NCI-H524 (cell line): Measurements from ENCODE around the gene COL15A1.
A peak's percentile ranks its signal among the peaks of the same experiment; 100 is the strongest.

ENCODE experiments used
- DNase-seq, 2 experiments: peaks; one replicate each; lab custom pipeline; 2025; lab: John Stamatoyannopoulos, UW

COL15A1 gene

DNA sequence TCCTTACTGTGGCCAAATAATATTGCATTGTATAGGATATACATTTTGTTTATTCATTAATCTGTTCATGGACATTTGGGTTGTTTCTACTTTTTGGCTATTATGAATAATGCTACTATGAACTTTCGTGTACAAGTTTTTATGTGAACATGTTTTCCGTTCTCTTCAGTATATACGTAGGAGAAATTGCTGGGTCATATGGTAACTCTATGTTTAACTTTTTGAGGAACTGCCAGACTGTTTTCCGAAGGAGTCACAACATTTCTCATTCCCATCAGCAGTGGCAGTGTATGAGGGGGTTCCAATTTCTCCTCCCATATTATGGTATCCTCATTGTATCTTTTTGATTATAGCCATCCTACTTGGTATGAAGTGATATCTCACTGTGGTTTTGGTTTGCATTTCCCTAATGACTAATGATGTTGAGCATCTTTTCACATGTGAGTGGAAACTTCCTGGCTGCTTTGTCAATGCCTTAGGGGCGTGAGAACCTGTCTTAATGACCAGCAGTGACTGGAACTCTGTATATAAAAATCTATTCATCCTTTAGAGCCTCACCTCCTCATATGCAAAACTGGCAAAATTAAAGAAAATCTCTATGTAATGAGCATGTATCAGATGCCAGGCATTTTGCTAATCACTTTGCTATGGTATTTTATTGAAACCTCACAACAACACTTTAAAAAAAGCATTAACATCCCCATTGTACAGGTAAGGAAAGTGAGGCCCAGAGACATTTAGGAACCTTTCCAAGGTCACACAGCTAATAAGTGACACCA is 113.4 kb downstream of the COL15A1 start:
- no peak for DNase-seq

- no peak for DNase-seq
These were observed 114.2 kb downstream of the COL15A1 start for GRCh38 chr9:99057665-99058625.

- DNase-seq = no peak
These were observed 115.5 kb downstream of the COL15A1 start for GRCh38 chr9:99058964-99059921.

DNA sequence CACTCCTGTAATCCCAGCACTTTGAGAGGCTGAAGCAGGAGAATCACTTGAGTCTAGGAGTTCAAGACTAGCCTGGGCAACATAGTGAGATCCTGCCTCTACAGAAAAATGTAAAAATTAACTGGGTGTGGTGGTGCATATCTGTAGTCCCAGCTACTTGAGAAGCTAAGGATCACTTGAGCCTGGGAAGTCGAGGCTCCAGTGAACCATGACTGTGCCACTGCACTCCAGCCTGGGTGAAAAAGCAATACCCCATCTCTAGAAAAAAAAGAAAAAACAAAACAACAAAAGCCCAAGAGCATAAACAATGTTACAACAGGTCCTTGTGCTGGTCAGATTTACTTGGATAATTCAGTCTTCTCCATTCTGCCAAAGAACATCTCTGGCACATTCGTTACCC is 116.9 kb downstream of the COL15A1 start:
- DNase-seq = no peak

- no peak for DNase-seq
These were observed 118.8 kb downstream of the COL15A1 start for GRCh38 chr9:99062549-99062948.

GRCh38 chr9:99063522-99063921 is 119.8 kb downstream of the COL15A1 start:
- no peak for DNase-seq

DNA sequence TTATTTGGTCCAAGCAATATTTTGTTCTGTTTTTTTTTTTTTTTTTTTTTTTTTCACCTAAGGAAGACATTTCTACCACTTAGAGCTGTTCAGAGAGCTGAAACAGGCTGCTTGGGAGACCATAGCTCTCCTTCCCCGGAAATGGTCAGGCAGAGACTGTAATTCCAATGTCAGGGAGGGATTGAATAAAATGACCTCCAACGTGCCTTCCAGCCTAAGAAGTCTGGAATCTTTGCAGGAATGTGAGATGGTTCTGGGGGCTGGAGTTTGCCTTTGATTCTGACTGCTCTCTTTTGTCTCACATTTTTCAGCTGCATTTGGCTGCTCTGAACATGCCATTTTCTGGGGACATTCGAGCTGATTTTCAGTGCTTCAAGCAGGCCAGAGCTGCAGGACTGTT is 122.9 kb downstream of the COL15A1 start:
- DNase-seq = no peak

DNA sequence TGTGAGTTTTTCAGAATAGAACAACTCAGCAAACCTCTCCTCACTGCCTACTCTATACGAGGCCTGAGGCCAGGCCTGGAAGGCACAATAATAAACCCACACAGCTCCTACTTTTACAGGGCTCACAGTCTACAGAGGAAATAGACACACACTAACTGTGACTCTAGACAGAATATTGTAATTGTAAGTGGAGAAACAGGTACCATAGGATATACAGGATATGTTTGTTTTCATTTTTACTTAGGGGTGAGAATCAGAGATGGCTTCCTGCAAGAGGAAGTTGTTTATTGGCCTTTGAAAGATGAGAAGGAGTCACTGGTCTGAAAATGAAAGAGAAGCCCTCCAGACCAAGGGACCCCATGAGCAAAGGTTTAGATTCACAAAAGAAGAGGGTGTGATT is 125.4 kb downstream of the COL15A1 start:
- DNase-seq = no peak

DNA sequence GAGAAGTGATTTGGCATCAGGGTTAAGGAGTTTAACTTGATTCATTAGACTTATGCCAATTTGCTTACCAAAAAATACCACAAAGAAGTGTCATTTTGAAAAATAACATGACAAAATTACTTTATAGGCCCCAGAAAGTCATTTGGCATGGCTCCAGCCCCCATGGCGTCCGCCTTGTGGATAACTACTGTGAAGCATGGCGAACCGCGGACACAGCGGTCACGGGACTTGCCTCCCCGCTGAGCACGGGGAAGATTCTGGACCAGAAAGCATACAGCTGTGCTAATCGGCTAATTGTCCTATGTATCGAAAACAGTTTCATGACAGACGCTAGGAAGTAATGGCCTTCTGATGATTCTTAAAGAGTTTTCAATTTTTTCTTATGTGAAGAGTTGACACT is 125.8 kb downstream of the COL15A1 start:
- DNase-seq = no peak

DNA sequence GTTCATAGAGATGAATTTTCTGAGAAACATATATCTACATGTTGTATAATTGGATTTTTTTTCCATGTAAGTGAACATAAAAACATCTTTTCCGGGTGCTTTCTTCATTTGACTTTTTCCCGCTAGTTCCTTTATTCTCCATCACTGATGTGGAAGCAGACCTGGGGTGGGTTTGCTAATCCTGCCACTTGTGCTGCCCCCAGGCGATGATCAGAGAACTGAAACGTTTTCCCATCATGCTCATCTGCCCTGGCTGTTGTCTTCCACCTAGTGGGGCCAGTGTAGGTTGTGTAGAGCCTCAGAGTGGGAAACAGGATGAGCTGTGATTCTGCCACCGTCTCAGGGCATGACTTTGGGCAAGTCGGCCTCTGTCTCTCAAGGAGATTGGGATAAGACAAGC is 127.0 kb downstream of the COL15A1 start:
- no peak for DNase-seq

GRCh38 chr9:99071313-99072039 is 127.8 kb downstream of the COL15A1 start:
- DNase-seq = no peak

- DNase-seq = no peak
These were observed 128.3 kb downstream of the COL15A1 start for GRCh38 chr9:99072040-99072394.

GRCh38 chr9:99073347-99073746 is 129.6 kb downstream of the COL15A1 start:
- DNase-seq = no peak

- peak in 1 of 2 experiments; percentile 45 for DNase-seq
These were observed 130.5 kb downstream of the COL15A1 start for GRCh38 chr9:99073985-99074901.

DNA sequence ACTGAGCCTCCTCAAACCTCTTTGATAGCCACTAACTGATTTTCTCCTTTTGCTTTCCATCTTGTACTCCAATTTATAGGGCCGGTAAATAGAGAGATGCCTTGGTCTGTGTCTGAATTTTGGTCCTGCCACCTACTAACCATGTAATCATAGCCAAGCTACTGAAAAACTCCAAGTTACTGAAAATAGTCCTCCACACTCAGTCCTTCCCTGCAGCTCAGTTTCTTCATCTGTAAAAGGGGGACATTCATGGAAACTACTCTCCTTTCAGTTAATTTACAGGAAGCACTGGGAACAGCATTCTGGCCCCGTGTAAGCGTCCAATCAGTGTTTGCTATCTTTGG is 131.2 kb downstream of the COL15A1 start:
- DNase-seq = no peak

GRCh38 chr9:99075246-99075912 is 131.7 kb downstream of the COL15A1 start:
- peak in 1 of 2 experiments; percentile 50 for DNase-seq

GRCh38 chr9:99076030-99076429 is 132.3 kb downstream of the COL15A1 start:
- DNase-seq = no peak

GRCh38 chr9:99076483-99077171 is 132.9 kb downstream of the COL15A1 start:
- DNase-seq = no peak

GRCh38 chr9:99078717-99079116 is 135.0 kb downstream of the COL15A1 start:
- DNase-seq = no peak
